GM11168 (cell line): Measurements from ENCODE around the gene HOXC4.

ENCODE experiments used
- in situ Hi-C: fragments of 300-500 bp; cut with MboI; formaldehyde crosslinking; loops from one replicate; pipeline ENCODE4 v1.12.0; 2022; ENCODE audit warnings: low sequenced_read_pairs; ENCODE audit not compliant: unreplicated experiment

Gene HOXC4

GRCh38 chr12:54053751-54054741, at the start of gene HOXC4:
HOXC4 (plus strand) TSS chr12:54053835; CDS start chr12:54053923, 88 bp downstream.
- in situ Hi-C loops: no loop called here

GRCh38 chr12:54004063-54004840, 49.4 kb upstream of the HOXC4 start:
- in situ Hi-C loops: no loop called here

GRCh38 chr12:54004841-54005530, 48.6 kb upstream of the HOXC4 start:
- in situ Hi-C loops: no loop called here

- in situ Hi-C loops: no loop called here
Measured at GRCh38 chr12:54005531-54005852, 48.1 kb upstream of the HOXC4 start.

GRCh38 chr12:54005853-54006558, 47.6 kb upstream of the HOXC4 start:
- in situ Hi-C loops: no loop called here

- in situ Hi-C loops: no loop called here
Measured at GRCh38 chr12:54006559-54007220, 46.9 kb upstream of the HOXC4 start.

GRCh38 chr12:54007538-54008259, 45.9 kb upstream of the HOXC4 start:
- in situ Hi-C loops: no loop called here

GRCh38 chr12:54008260-54008552, 45.4 kb upstream of the HOXC4 start:
- in situ Hi-C loops: no loop called here

GRCh38 chr12:54009171-54010052, 44.2 kb upstream of the HOXC4 start:
- in situ Hi-C loops: no loop called here

- in situ Hi-C loops: no loop called here
Measured at GRCh38 chr12:54010053-54010971, 43.3 kb upstream of the HOXC4 start.

GRCh38 chr12:54010972-54011664, 42.5 kb upstream of the HOXC4 start:
- in situ Hi-C loops: no loop called here

- in situ Hi-C loops: no loop called here
Measured at GRCh38 chr12:54011665-54012532, 41.7 kb upstream of the HOXC4 start.

- in situ Hi-C loops: no loop called here
Measured at GRCh38 chr12:54012631-54013409, 40.8 kb upstream of the HOXC4 start.

GRCh38 chr12:54014377-54015017, 39.1 kb upstream of the HOXC4 start:
- in situ Hi-C loops: no loop called here
